Measurements from ENCODE around the gene HACD2.

HACD2 gene

DNA sequence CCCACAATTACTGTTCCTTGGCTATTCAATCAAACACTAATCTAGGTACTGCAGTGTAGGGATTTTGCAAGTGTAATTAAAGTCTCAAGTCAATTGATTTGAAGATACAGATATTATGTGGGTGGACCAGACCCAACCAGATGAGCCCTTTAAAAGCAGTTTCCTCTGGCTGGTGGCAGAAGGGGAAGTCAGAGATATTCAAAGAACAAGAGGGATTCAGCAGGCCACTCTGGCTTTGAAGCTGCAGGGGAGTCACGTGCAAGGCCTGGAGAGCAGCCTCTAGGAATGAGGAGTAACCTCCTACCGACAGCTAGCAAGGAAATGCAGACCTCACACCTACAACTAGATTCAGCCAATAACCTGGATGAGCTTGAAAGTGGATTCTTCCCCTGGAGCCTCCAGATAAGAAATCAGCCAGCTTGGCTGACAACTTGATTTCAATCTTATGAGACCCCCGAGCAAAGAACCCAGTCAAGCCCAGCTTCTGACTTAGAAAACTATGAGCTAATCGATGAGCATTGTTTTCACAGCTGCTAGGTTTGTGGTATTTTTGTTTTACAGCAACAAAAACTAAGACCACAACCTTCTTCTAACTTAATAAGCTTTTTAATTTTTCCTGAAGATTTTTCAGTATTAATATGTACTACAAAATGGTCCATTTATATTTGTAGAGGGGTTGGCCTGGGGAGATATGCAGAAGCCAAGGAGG lies 13.4 kb downstream of the HACD2 start:
- DNase-seq (ENCODE audit: low spot score), result no peak

DNA sequence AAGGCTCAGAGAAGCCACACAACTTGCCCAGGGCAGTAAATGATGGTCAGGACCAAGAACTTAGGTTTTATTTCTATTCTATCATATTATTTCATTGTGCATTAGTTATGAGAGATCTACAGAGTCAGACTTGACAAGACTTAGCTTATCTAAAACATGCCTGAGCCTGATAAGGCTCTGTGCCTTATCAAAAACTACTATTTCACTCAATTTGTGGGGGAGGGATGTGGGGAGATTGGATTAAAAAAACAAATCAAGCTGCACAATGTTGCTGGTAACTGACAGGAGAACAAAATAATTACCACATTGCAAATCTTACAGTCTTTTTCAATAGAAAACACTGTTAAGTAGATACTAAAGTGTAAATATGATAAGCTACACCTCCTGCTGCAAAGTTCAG lies 16.0 kb downstream of the HACD2 start:
- DNase-seq (ENCODE audit: low spot score), result no peak

DNA sequence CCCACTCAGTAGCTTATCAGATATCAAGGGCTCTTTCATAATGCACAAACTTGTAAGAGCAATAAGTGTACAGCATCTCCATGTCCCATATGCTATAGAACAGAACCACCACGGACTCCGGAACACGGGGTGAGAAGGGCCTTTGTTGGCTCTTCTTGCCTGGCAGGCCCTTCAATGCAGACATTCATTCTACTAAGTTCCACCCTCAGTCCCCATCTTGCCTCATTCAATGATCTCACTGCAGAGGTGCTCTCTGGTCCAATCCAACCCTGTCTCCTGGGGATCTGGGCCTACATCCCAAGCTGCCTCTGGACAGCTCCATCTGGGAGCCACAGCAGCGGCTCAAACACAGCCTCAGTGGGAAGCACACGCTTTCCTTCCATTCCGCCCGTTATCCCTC lies 16.8 kb downstream of the HACD2 start:
- no peak for DNase-seq (ENCODE audit: low spot score)

DNA sequence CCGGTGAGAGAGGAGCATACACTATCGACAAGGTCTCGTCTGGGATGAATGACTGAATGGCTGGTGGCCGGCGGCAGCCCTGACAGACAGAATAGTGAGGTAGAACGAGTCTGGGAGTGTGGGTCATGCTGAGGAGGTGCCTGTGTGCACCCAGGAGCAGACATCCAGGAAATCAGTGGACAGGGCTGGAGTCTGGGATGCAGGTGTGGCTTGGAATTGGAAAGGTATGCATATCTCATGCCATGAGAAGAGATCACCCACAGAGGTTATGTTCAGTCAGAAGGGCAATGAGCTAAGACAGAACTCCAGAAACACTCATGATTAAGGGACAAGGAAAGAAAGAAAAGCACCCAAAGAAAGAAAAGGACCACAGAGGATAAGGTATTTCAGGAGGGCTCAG lies 20.8 kb downstream of the HACD2 start:
- DNase-seq (ENCODE audit: low spot score), result no peak

DNA sequence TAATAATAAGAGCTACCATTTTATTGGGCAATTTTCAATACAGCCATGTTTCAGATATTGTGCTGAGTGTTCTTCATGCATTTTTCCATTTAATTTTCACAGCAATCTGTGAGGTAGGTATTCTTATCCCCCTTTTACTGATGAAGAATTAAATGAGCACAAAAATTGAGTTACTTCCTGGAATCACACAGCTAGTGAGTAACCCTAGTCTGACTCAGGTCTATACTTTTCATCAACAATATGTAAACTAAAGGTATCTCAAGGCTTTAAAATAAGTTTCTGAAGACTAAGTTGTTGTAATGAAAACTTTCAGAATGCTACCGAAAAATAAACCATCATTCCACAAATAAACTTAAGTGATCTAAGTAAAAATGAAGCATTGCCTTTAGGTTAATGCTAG lies 22.3 kb downstream of the HACD2 start:
- no peak for DNase-seq (ENCODE audit: low spot score)

DNA sequence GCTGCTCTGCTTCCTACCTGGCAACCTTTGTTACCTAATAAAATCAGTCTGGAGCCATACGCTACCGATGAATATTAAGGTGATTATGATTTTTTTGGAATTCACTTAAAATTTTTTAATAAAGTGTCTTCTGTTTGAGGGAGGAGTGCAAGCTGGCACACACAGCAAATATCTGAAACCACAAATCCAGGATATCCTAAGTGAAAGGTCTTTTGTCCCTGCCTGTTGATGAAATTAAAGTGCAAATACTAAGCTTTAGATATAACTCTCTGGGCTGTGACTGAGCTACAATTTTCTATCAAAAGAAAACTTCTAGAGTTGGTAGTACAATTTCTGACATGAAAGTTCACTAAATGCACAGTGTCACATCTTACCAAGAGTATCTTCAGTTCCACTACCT lies 23.7 kb downstream of the HACD2 start:
- no peak for DNase-seq (ENCODE audit: low spot score)

DNA sequence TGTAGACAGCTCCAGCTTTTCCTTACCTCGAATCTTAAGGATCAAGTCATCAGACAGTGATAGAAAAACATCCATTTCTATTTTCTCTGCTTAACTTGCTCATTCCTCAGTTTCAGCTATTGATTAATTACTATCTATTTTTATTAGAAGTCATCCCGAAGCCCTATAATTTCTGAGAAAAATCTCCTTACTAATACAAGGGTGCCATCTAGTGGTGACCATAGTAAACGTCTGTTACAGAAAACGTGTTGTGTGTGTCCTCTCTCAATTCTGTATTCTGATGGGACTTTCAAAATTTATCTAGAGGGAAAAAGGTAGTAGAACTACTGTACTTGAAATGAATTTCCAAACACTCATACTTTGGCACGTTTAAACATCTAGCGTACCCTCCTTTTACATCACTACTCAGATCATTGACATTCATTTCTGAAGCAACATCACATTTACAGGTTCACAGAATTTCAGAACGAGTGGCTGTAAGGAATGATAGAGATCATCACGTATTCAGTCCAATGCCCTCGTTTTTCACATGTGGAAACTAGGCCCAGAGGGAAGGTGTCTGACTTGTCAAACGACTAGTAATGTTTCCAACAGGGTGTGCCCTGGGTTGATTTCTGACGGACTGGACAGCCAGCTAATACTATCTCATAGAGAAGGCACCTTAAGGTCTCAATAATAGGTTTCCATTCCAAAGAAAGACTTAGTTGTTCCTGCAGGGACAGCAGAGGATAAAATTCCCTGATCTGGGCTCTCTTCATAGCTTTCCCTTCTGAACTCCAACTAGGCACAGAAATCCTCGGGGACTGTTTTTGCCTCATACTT lies 25.6 kb downstream of the HACD2 start:
- DNase-seq (ENCODE audit: low spot score), result peak; percentile 80

DNA sequence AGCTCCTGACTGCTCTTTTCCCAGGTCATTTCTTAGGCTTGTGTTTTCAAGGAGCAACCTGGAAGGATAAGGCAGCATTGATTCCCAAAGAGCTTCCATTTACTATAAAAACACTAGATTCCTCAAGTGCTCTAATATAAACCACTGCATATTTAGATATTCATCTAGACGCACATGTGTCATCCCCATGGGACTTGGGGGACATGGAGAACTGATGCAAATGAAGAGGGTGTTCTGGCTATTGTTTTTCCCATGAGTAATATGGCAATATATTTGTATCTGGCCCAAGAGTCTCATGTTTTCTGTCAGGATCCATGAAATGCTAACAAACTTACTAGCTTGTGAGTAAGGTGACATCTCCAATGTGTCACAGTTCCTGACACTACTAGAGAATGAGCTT lies 31.3 kb downstream of the HACD2 start:
- no peak for DNase-seq (ENCODE audit: low spot score)

DNA sequence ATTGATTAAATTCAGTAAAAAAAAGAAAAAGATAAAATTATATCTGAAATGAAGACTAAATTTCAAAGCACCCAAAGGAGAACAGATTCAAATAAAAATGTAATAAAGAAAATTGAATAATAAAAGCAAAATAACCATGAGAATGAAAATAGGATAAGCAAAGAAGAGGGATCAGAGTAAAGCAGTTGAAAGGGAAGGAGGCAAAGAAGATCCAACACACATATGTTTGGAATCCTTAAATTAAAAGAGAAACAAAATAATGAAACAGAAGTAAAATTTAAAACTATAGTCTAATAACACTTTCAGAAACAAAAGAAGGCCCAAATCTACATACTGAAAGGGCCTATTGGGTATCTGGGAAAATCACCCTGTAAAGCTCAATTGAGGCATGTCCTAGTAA lies 32.1 kb downstream of the HACD2 start:
- no peak for DNase-seq (ENCODE audit: low spot score)

DNA sequence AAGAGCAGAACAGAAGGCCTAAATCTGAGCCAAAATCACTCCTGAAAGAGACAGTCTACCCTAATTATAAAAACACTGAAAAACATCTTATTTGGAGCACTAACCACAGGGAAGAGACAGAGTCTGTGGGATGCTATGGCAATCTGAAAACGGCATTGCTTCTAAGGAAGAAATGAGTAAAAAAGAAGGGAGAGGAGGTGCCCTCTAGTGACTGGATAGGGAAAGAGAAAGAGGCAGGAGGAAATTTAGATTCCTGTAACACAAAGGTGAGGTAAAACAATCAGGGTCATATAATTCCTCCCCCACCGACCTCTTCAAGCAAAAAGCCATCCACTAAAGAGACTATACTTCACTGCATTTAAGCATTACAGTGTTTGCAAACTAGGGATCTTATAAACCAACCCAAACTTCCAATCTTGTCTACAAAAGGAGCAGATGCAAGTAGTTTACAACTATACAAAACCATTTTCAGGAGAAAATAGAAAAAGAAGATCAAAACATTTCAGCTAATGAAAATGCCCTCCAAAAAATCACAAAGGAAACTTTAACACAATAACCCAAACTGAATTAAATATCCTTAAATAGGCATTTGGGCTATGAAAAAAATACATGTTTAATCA lies 32.6 kb downstream of the HACD2 start:
- peak; percentile 30 for DNase-seq (ENCODE audit: low spot score)

DNA sequence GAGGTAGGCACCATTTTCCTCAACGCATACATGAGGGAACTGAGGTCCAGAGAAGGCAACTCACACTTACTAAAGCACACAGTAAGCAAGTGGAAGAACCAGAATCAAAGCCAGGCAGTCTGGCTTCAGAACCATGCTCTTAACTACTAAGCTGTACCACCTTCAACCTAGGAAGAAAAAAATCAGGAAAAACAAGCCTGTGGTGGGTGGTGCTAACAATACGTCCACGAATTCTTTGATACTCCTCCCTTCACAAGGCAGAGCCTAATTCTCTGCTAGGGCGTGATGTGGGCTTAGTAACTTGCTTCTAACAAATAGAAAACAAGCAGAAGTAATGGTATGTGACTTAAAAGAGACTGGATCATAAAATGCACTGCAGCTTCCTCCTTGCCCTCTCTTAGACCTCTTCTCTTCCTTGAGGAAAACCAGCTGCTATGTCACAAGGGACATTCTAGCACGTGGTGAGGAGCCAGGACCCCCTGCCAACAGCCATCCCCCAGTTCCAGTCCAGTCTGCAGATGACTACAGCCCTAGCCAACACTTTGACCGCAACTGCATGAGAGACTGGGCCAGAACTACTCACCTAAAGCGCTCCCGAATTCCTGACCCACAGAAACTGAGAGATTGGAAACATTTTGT lies 36.9 kb downstream of the HACD2 start:
- no peak for DNase-seq (ENCODE audit: low spot score)

DNA sequence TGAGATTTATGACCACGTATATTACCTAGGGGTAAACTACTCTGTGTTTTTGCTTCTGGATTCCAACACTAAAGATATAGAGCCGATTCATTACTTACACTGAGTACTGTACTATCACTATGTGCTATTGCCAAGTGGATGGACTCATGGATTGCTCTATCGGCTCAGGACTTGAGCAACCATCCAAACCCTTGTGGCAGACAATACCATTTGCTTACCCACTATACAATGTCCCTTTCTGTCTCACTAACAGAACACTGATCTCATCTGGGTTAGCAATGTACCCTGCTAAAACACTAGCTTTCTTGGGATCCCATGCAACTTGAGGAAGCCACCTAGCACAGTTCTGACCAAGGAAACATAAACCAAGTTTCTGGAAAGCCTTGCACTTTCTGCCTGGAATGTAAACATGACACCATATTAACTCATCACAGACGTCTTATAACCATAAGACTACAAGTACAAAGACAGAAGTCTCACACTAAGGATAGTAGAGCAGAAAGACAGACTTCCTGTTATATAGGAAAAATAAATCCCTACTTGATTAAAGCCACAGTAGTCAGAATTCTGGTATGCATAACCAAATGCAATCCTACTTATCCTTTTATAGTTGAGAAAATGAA lies 38.6 kb downstream of the HACD2 start:
- no peak for DNase-seq (ENCODE audit: low spot score)

DNA sequence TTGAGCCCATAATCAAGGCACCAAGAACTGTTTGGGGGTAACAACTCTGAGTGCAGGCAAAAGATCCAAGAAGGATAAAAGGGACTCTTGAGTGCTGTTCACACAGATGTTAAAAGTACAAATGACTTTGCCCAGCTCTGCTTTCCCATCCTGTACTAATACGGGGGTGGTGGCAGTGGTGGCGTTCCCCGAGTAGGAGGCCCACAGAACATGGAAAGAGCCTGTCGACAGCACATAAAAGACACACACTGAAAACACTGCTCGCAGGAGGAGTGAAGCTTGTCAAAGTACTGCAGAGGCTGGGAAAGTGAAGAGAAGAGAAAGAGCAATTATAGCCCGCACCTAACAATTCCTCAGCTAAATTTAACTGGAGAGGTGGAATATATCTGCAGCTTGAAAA lies 40.9 kb downstream of the HACD2 start:
- no peak for DNase-seq (ENCODE audit: low spot score)

DNA sequence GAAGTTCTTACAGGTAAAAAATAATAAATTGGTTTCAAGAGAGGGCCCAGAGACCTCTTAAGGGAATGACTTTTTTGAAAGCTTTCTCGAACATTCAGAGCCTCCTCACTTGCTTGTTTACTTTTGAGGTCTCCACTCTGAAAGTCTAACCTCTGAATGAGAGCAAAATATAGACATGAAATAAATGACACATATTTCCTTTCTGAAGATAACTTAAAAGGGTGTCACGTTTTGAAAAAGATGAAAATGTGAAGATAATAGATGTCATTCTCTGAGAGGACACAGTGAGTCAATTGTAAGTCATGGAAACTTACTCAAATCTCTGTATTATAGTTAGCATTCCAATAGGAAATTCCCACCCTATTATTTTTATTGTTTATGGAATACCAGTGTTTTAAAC lies 44.6 kb downstream of the HACD2 start:
- DNase-seq (ENCODE audit: low spot score), result no peak

DNA sequence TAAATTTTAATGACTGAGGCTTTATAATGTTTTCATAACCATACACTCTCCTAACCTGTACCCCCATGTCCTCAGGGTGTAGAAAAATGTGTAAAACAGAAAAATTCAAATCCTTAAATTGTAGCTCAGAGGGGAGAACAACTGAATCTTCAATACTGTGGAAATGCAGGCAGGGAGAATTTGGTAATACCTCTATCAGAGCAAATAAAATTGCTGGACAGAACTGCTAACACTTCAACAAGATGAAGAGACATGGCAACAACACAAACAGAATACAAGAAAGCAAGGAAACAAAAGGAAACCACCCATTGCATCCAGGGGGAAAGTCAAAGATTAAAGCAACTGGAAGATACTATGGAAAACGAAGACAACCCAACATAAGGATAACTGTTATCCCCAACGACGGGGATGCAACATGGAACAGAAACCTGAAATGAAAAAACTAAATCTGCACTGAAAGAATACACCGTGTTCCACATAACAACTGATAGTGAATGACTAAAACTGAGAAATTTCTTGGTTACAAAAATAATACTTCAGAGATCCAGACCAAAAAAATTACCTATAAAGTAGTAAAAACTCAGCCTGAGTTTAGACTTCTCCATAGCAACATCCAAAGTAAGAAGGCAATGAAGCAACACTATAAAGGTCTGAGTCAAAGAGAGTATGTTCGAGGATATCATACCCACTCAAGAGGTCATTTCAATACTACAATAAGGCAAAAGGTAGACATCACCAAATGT lies 48.5 kb downstream of the HACD2 start:
- no peak for DNase-seq (ENCODE audit: low spot score)

DNA sequence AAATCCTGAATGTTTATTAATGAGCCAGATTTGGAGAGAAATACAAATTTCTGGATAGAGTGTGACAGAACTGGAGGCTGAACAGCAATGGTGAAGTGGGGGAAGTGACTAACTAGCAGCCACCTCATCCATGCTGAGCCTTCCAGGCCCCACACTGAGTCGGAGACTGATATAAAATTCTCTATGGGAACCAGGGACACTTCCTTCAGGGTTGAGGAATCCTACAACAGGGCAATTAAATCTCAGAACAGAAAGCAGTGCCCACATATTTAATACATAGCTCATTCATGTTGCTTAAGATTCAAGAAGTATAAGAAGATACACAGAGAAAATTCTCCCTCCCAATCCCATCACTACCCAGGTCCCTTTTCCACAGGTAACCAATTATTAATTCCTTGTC lies 49.3 kb downstream of the HACD2 start:
- DNase-seq (ENCODE audit: low spot score), result no peak

DNA sequence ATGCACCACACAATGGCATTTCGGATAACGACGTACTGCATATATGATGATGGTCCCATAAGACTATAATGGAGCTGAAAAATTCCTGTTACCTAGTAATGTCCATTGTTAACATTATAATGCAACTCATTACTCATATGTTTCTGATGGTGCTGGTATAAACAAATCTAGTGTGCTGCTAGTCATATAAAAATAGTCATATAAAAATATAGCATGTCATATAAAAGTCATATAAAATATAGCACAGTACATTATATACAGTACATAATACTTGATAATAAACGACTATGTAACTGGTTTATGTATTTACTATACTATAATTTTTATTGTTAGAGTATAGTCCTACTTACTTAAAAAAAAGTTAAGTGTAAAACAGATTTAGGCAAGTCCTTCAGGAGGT lies 50.6 kb downstream of the HACD2 start:
- no peak for DNase-seq (ENCODE audit: low spot score)

DNA sequence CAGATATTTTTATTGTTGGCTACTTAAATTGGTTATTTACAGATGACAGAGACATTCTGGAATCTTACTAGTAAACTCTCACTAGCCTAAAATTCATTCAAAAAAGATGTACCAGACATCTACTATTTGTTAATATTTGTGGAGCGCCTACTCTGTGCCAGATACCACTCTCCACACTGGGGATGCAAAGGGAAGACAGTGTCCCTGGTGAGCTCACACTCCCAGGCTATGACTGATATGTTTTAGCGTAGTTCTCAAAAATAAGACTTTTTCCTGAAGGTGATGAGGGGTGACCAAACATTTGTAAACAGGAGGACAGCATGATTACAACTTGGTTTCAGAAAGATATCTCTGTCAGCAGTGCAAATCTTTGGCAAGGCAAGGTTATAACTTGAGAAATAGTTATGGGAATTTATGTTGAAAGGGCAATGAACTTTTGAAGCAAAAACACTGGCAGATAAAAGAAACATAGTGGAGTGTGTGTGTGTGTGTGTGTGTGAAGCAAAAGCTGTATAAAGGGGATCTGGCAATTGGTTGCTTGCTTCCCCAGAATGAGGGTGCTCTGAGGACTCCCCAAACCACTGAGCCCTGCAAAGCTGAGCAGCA lies 51.2 kb downstream of the HACD2 start:
- no peak for DNase-seq (ENCODE audit: low spot score)

DNA sequence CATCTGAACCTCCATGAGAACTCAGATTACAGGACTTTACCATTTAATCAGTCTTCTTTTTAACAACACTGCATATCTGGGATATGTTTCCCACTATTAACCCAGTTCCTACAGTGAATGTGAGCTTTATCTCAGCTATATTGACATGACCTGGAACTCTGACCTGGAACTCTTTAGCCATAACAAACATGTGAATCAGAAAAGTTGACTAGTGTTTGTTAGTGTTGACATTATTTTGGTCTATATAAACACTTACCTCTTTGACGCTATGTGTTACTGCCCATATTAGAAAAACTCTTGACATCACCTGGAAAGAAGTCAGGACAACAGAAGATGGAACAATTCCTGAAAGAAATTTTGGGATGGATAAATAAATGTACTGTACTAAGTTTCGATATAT lies 56.7 kb downstream of the HACD2 start:
- DNase-seq (ENCODE audit: low spot score), result no peak

DNA sequence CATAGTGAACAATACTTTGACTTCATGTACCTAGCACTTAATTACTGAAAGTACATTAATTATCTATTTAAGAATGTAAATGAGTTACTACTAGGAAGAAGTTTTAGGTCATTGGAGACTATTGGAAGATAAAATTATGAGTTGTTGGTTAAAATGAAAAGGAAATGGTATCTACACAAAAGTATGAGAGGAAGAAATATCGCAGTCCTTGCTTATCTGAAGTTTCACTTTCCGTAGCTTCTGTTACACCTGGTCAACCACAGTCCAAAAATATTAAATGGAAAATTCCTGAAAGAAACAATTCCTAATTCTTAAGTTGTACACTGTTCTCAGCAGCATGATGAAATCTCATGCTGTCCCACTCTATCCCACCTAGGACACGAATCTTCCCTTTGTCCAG lies 57.8 kb downstream of the HACD2 start:
- no peak for DNase-seq (ENCODE audit: low spot score)

DNA sequence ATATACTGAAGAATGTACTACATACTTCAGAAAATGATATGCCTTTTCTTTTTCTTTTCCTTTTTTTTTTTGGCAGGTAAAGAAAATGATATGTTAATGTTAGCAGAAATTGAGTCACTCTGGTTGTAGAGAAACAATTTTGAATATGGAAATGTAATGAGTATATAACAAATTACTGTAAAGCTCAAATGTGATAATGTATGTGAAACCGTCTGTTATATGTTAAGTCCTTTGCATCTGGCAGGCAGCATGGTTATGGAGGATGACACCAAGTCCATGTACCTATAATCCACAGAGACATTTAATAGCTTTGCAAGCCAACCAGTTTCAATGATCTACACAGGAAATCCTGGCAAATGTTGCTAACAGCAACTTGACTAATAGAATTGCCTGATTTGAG lies 58.4 kb downstream of the HACD2 start:
- no peak for DNase-seq (ENCODE audit: low spot score)
